SK-N-SH (cell line): ENCODE results near the gene CREB3L4. TPM values are rescaled to one million over a fixed set of nuclear protein-coding genes. Genes with fewer than 3 reads are reported as not detected.
A peak's percentile ranks its signal among the peaks of the same experiment; 100 is the strongest.

Experiments
- CTCF ChIA-PET: fragments of 300-600, 350-600 bp; formaldehyde crosslinking; extraction: SDS; loops from one replicate; lab custom pipeline; 2021; lab: Yijun Ruan, JAX
- POLR2A ChIA-PET: fragments of 350-600 bp; sonication (Branson Sonifier 250); formaldehyde crosslinking; extraction: SDS; loops from one replicate; lab custom pipeline; 2020; ENCODE audit warnings: antibody characterized with exemption, inconsistent platforms; lab: Yijun Ruan, JAX
- DNase-seq: peaks from one replicate; pipeline ENCODE4 v3.0.0; 2012
- H2AFZ ChIP-seq: fragments of 200-600 bp; sonication (generic); 2 replicates; pipeline ENCODE4 v1.8.1; 2016; ENCODE audit warnings: antibody characterized with exemption, mild to moderate bottlenecking, low read depth
- H3F3A ChIP-seq: fragments of 200-600 bp; sonication (generic); replicated peaks from 2 replicates; pipeline ENCODE3; 2016; ENCODE audit warnings: antibody characterized with exemption, mild to moderate bottlenecking; ENCODE audit not compliant: insufficient read depth
- H3K27ac ChIP-seq, 2 experiments: fragments of 200-500 bp in 1 of 2; fragments of 200-600 bp in 1 of 2; sonication (Bioruptor generic) in 1 of 2; sonication (generic), shearing (Covaris generic) in 1 of 2; 2 replicates each; pipeline versions ENCODE4 v1.5.1 to v1.6.1; 2014 to 2016; ENCODE audit warnings: low read depth in 2 of 2, inconsistent platforms in 1 of 2, low read length in 1 of 2, mild to moderate bottlenecking in 1 of 2, mixed read lengths in 1 of 2
- H3K27me3 ChIP-seq: fragments of 200-600 bp; sonication (generic), shearing (Covaris generic); 2 replicates; pipeline ENCODE4 v1.6.1; 2016; ENCODE audit warnings: mixed run types; ENCODE audit not compliant: insufficient read depth
- H3K36me3 ChIP-seq, 2 experiments: fragments of 200-500 bp in 1 of 2; fragments of 200-600 bp in 1 of 2; sonication (Bioruptor generic) in 1 of 2; sonication (generic) in 1 of 2; replicated peaks in 1 of 2; 2 replicates each; pipeline versions ENCODE3 to v1.5.1; 2014 to 2016; ENCODE audit warnings: low read length in 1 of 2, mild to moderate bottlenecking in 1 of 2; ENCODE audit not compliant: insufficient read depth in 2 of 2, control insufficient read depth in 1 of 2
- H3K4me1 ChIP-seq, 2 experiments: fragments of 200-500 bp in 1 of 2; fragments of 200-600 bp in 1 of 2; sonication (Bioruptor generic) in 1 of 2; sonication (generic), shearing (Covaris generic) in 1 of 2; 2 replicates each; pipeline versions ENCODE4 v1.5.1 to v1.6.1; 2014 to 2016; ENCODE audit warnings: low read depth in 1 of 2, low read length in 1 of 2, mixed run types in 1 of 2; ENCODE audit not compliant: insufficient read depth in 2 of 2, control insufficient read depth in 1 of 2
- H3K4me2 ChIP-seq: fragments of 200-600 bp; sonication (generic), shearing (Covaris generic); 2 replicates; pipeline ENCODE4 v1.6.1; 2017; ENCODE audit warnings: mixed run types
- H3K4me3 ChIP-seq, 2 experiments: fragments of 200-500 bp in 1 of 2; fragments of 200-600 bp in 1 of 2; sonication (Bioruptor generic) in 1 of 2; sonication (generic), shearing (Covaris generic) in 1 of 2; 2 replicates each; pipeline versions ENCODE4 v1.5.1 to v1.8.1; 2014 to 2016; ENCODE audit warnings: low read depth in 2 of 2, inconsistent platforms in 1 of 2, low read length in 1 of 2, mild to moderate bottlenecking in 1 of 2, mixed read lengths in 1 of 2, moderate library complexity in 1 of 2
- H3K79me2 ChIP-seq: fragments of 200-600 bp; sonication (generic); 2 replicates; pipeline ENCODE4 v1.8.1; 2017; ENCODE audit warnings: mild to moderate bottlenecking; ENCODE audit not compliant: insufficient read depth
- H3K9ac ChIP-seq: fragments of 200-600 bp; sonication (generic); 2 replicates; pipeline ENCODE4 v1.6.1; 2017; ENCODE audit warnings: mixed run types
- H3K9me2 ChIP-seq: fragments of 200-600 bp; sonication (generic); 2 replicates; pipeline ENCODE4 v1.6.1; 2017; ENCODE audit warnings: mixed run types
- H3K9me3 ChIP-seq: fragments of 200-600 bp; sonication (generic); 2 replicates; pipeline ENCODE4 v1.6.1; 2017; ENCODE audit warnings: mixed run types, mild to moderate bottlenecking, moderate library complexity
- H4K20me1 ChIP-seq: fragments of 200-600 bp; sonication (generic); 2 replicates; pipeline ENCODE4 v1.6.1; 2017; ENCODE audit warnings: mild to moderate bottlenecking, mixed run types; ENCODE audit not compliant: insufficient read depth
- FOSL2 ChIP-seq: IDR thresholded peaks from 2 replicates; pipeline ENCODE4 v1.4.0; 2012; ENCODE audit warnings: low read depth, mild to moderate bottlenecking, moderate library complexity, borderline replicate concordance
- FOXM1 ChIP-seq: IDR thresholded peaks from 2 replicates; pipeline ENCODE4 v1.4.0; 2012; ENCODE audit warnings: low read depth, mild to moderate bottlenecking
- GABPA ChIP-seq: IDR thresholded peaks from 2 replicates; pipeline ENCODE4 v1.4.0; 2012; ENCODE audit warnings: low read depth, mild to moderate bottlenecking
- GATA2 ChIP-seq: sonication (generic); formaldehyde crosslinking; IDR thresholded peaks from 2 replicates; pipeline ENCODE4 v1.5.0; 2020; ENCODE audit warnings: mild to moderate bottlenecking, missing genetic modification reagents
- JUND ChIP-seq: IDR thresholded peaks from 2 replicates; pipeline ENCODE4 v1.4.0; 2012
- MAX ChIP-seq: IDR thresholded peaks from 2 replicates; pipeline ENCODE4 v1.4.0; 2012; ENCODE audit warnings: low read depth
- MXI1 ChIP-seq: IDR thresholded peaks from 2 replicates; pipeline ENCODE4 v1.6.1; 2012; ENCODE audit warnings: mild to moderate bottlenecking, low read depth, low read length, improper control_type of control experiment
- NFIC ChIP-seq: IDR thresholded peaks from 2 replicates; pipeline ENCODE4 v1.4.0; 2012; ENCODE audit warnings: borderline replicate concordance
- NRF1 ChIP-seq: IDR thresholded peaks from 2 replicates; pipeline ENCODE4 v1.6.1; 2012; ENCODE audit warnings: low read depth, mild to moderate bottlenecking, low read length
- PBX3 ChIP-seq: IDR thresholded peaks from 2 replicates; pipeline ENCODE4; 2012
- RAD21 ChIP-seq: IDR thresholded peaks from 2 replicates; pipeline ENCODE4 v1.6.1; 2012; ENCODE audit warnings: mild to moderate bottlenecking, low read length
- REST ChIP-seq: IDR thresholded peaks from 2 replicates; pipeline ENCODE4 v1.6.1; 2012; ENCODE audit warnings: mild to moderate bottlenecking, low read depth, low read length, moderate library complexity
- RFX5 ChIP-seq: IDR thresholded peaks from 2 replicates; pipeline ENCODE4 v1.6.1; 2012; ENCODE audit warnings: mild to moderate bottlenecking, improper control_type of control experiment, low read length
- SMC3 ChIP-seq: IDR thresholded peaks from 2 replicates; pipeline ENCODE4 v1.6.1; 2012; ENCODE audit warnings: low read depth, low read length, improper control_type of control experiment
- TAF1 ChIP-seq: IDR thresholded peaks from 2 replicates; pipeline ENCODE4 v1.6.1; 2012; ENCODE audit warnings: low read depth, mild to moderate bottlenecking, low read length, moderate library complexity, borderline replicate concordance
- TEAD4 ChIP-seq: IDR thresholded peaks from 2 replicates; pipeline ENCODE4 v1.4.0; 2012; ENCODE audit warnings: mild to moderate bottlenecking, borderline replicate concordance; ENCODE audit not compliant: insufficient read depth
- WGBS: methylation state at CpG from one replicate; pipeline ENCODE4 v1.1.6; 2017; ENCODE audit warnings: low lambda C conversion rate; 5-methylcytosine and 5-hydroxymethylcytosine counted together
- polyA plus RNA-seq, 3 experiments: library from polyadenylated mRNA; depleted of rRNA; stranded (reverse); fragments of >200 nt; gene quantifications; 2 replicates each; pipeline ENCODE4 v1.2.3, GENCODE V29; 2012

The CREB3L4 gene
- polyA plus RNA-seq, 1 of the 3 experiments (the other 2 are of a cell fraction), result 12.8 TPM

- ChIA-PET POLR2A (interaction anchor here (0.6 to 2.0 kb wide), 4 partner anchors 12 to 46 kb away, joined by 3 to 6 read pairs (median 4); partner anchors contain the start of genes GATAD2B and RPS27), CTCF (interaction anchor here (0.7 to 5.1 kb wide), 7 partner anchors 15 to 147 kb away, joined by 3 to 46 read pairs (median 12); partner anchors contain the start of genes CREB3L4, RAB13 and SLC39A1)
- H3K27ac ChIP-seq, result no peak overlapping the region; a peak in 1 of 4 replicates
These were observed 23.5 kb upstream of the CREB3L4 start for GRCh38 chr1:153944005-153944826.

GRCh38 chr1:153944827-153945117, 22.9 kb upstream of the CREB3L4 start:
- Histone ChIP-seq H2AFZ (no peak overlapping the region; the same call in 1 of the 2 replicates), H3K9ac (peak overlapping the region; percentile 80; the same call in 1 of the 2 replicates)
- TF ChIP-seq TEAD4 (no peak), GABPA (no peak), NFIC (no peak), MXI1 (no peak), NRF1 (no peak), FOSL2 (no peak), RAD21 (no peak), RFX5 (no peak), JUND (no peak), SMC3 (no peak), FOXM1 (no peak), PBX3 (no peak), TAF1 (no peak), GATA2 (CRISPR knock-in tag) (no peak)

More at GRCh38 chr1:153944005-153944826, 23.5 kb upstream of the CREB3L4 start:
- DNase-seq, result peak; percentile 56
- H3K4me2 ChIP-seq, result peak overlapping the region; percentile 95
- 87% methylated on average over 14 of the region's 15 CpGs for WGBS
- H2AFZ ChIP-seq, result no peak overlapping the region
- no peaks in the 10 kb centered on the region for H3K9me3 ChIP-seq
- TF ChIP-seq REST (no peak), MAX (no peak)
- peaks cover 30% of the 10 kb centered on the region for H3K79me2 ChIP-seq
- peaks cover 7 to 57% of the 10 kb centered on the region in 2 experiments for H3K36me3 ChIP-seq
- H3K9me2 ChIP-seq, result no peaks in the 10 kb centered on the region
- no peak overlapping the region for H3K9ac ChIP-seq
- H3K4me1 ChIP-seq, result peaks cover 3 to 17% of the 10 kb centered on the region in 2 experiments; a peak in 2 of 4 replicates
- H3F3A ChIP-seq, result peaks cover 4% of the 10 kb centered on the region
- no peaks in the 10 kb centered on the region for H3K27me3 ChIP-seq
- no peaks in the 10 kb centered on the region for H4K20me1 ChIP-seq
- H3K4me3 ChIP-seq, result no peak overlapping the region

More at GRCh38 chr1:153944827-153945117, 22.9 kb upstream of the CREB3L4 start:
- peaks cover 4% of the 10 kb centered on the region for H3F3A ChIP-seq
- H3K36me3 ChIP-seq, result peaks cover 7 to 52% of the 10 kb centered on the region in 2 experiments
- H3K4me3 ChIP-seq, result peak overlapping the region; percentile 85 to 91; a peak in 3 of 4 replicates
- WGBS, result 88% methylated on average over 3 of the region's 3 CpGs
- DNase-seq, result no peak
- H3K4me2 ChIP-seq, result peak overlapping the region; percentile 95
- peaks cover 3 to 17% of the 10 kb centered on the region in 2 experiments; a peak in 2 of 4 replicates for H3K4me1 ChIP-seq
- H3K79me2 ChIP-seq, result peaks cover 30% of the 10 kb centered on the region
- H3K9me2 ChIP-seq, result no peaks in the 10 kb centered on the region
- H3K27me3 ChIP-seq, result no peaks in the 10 kb centered on the region
- H4K20me1 ChIP-seq, result no peaks in the 10 kb centered on the region
- H3K27ac ChIP-seq, result peak overlapping the region in 1 of 2 experiments; percentile 89; a peak in 1 of 4 replicates
- ChIA-PET CTCF (interaction anchor here (0.7 to 5.1 kb wide), 10 partner anchors 12 to 147 kb away, joined by 3 to 51 read pairs (median 14); partner anchors contain the start of genes CREB3L4, CRTC2, GATAD2B and RAB13), POLR2A (interaction anchor here (1.3 kb wide), 1 partner anchor 64 kb away, joined by 3 read pairs; no protein-coding TSS in a partner anchor)
- H3K9me3 ChIP-seq, result no peaks in the 10 kb centered on the region
